Keratinocyte (primary cell): Measurements from ENCODE around the gene SPTLC3. TPM values are rescaled to one million over a fixed set of nuclear protein-coding genes. Genes with fewer than 3 reads are reported as not detected.

Experiments
- DNase-seq: peaks from one replicate; pipeline ENCODE4 v3.0.0-alpha.2; 2011; ENCODE audit warnings: low read depth, missing footprints, low spot score
- FAIRE-seq: peaks from 2 replicates; lab custom pipeline; 2011; peaks lifted over from hg19 to GRCh38; lab: Jason Lieb, UNC
- H2AFZ ChIP-seq: 2 replicates; pipeline ENCODE4 v1.6.0; 2012; ENCODE audit warnings: low read length, control low read depth, inconsistent platforms; ENCODE audit not compliant: control insufficient read depth
- H3K27ac ChIP-seq: 2 replicates; pipeline ENCODE4 v1.5.1; 2011; ENCODE audit warnings: low read length; ENCODE audit not compliant: control insufficient read depth, insufficient read depth
- H3K27me3 ChIP-seq: 3 replicates; pipeline ENCODE4 v1.6.0; 2011; ENCODE audit warnings: low read length; ENCODE audit not compliant: control insufficient read depth, insufficient read depth; ENCODE audit errors: extremely low read depth
- H3K36me3 ChIP-seq, 2 experiments: 2 replicates in 1 of 2; 3 replicates in 1 of 2; pipeline ENCODE4 v1.5.1; 2011; ENCODE audit warnings: low read length in 2 of 2, mild to moderate bottlenecking in 1 of 2; ENCODE audit not compliant: control insufficient read depth in 2 of 2, insufficient read depth in 2 of 2; ENCODE audit errors: extremely low read depth in 1 of 2
- H3K4me1 ChIP-seq: 3 replicates; pipeline ENCODE4 v1.5.1; 2011; ENCODE audit warnings: low read length; ENCODE audit not compliant: control insufficient read depth, insufficient read depth; ENCODE audit errors: extremely low read depth
- H3K4me2 ChIP-seq: 3 replicates; pipeline ENCODE4 v1.6.0; 2011; ENCODE audit warnings: low read depth, low read length; ENCODE audit not compliant: control insufficient read depth, insufficient read depth; ENCODE audit errors: extremely low read depth
- H3K4me3 ChIP-seq, 3 experiments: fragments of 200-600 bp in 1 of 3; sonication (generic) in 1 of 3; 2 replicates in 2 of 3; 3 replicates in 1 of 3; pipeline ENCODE4 v1.5.1; 2011 to 2016; ENCODE audit warnings: low read length in 3 of 3, mild to moderate bottlenecking in 3 of 3, control low read depth in 2 of 3, inconsistent platforms in 1 of 3, low read depth in 1 of 3, mixed read lengths in 1 of 3, mixed run types in 1 of 3, moderate library complexity in 1 of 3; ENCODE audit not compliant: control insufficient read depth in 2 of 3, insufficient read depth in 2 of 3; ENCODE audit errors: extremely low read depth in 1 of 3
- H3K79me2 ChIP-seq: 2 replicates; pipeline ENCODE4 v1.6.0; 2012; ENCODE audit warnings: low read length; ENCODE audit not compliant: control insufficient read depth, insufficient read depth
- H3K9ac ChIP-seq: 3 replicates; pipeline ENCODE4 v1.6.0; 2011; ENCODE audit warnings: low read length; ENCODE audit not compliant: control insufficient read depth, insufficient read depth; ENCODE audit errors: extremely low read depth
- H3K9me1 ChIP-seq: 3 replicates; pipeline ENCODE4 v1.6.0; 2011; ENCODE audit warnings: low read length; ENCODE audit not compliant: control insufficient read depth, insufficient read depth; ENCODE audit errors: extremely low read depth
- H3K9me3 ChIP-seq: 2 replicates; pipeline ENCODE4 v1.5.1; 2012; ENCODE audit warnings: low read depth, low read length; ENCODE audit not compliant: control insufficient read depth
- H4K20me1 ChIP-seq: 3 replicates; pipeline ENCODE4 v1.6.0; 2011; ENCODE audit warnings: low read length; ENCODE audit not compliant: control insufficient read depth, insufficient read depth; ENCODE audit errors: extremely low read depth
- CTCF ChIP-seq, 3 experiments: IDR thresholded peaks in 1 of 3; conservative IDR thresholded peaks in 1 of 3; optimal IDR thresholded peaks in 1 of 3; 2 replicates in 2 of 3; 3 replicates in 1 of 3; pipeline versions ENCODE3 to v1.5.1; 2011; ENCODE audit warnings: low read length in 3 of 3, mild to moderate bottlenecking in 3 of 3, moderate library complexity in 2 of 3, control low read depth in 1 of 3, inconsistent platforms in 1 of 3; ENCODE audit not compliant: insufficient read depth in 2 of 3; ENCODE audit errors: extremely low read depth in 1 of 3
- EZH2 ChIP-seq: IDR thresholded peaks from one replicate; pipeline ENCODE4 v1.6.1; 2012; ENCODE audit warnings: inconsistent platforms, mild to moderate bottlenecking, low read length, moderate library complexity
- dilution Hi-C: fragments of 300-500 bp; cut with MboI; formaldehyde crosslinking; loops from one replicate; pipeline ENCODE4 v1.7.0; 2020; ENCODE audit warnings: low sequenced_read_pairs; ENCODE audit not compliant: extremely low pct_ligation_motif_present
- polyA plus RNA-seq, 5 experiments: library from polyadenylated mRNA; depleted of rRNA in 3 of 5; stranded (reverse) in 3 of 5; stranded (forward) in 1 of 5; unstranded in 1 of 5; fragments of >200 nt; gene quantifications; 1 replicate in 1 of 5; 2 replicates in 3 of 5; 3 replicates in 1 of 5; pipeline versions ENCODE4 v1.2.1 to v1.2.3, GENCODE V29; 2011 to 2012; ENCODE audit warnings: missing spikeins in 2 of 5, low read depth in 1 of 5, low replicate concordance in 1 of 5

The SPTLC3 gene
- polyA plus RNA-seq, 1 donor (not counting 4 experiments of a cell fraction or from before 2014, with no cell fraction given): 11.4 TPM

DNA sequence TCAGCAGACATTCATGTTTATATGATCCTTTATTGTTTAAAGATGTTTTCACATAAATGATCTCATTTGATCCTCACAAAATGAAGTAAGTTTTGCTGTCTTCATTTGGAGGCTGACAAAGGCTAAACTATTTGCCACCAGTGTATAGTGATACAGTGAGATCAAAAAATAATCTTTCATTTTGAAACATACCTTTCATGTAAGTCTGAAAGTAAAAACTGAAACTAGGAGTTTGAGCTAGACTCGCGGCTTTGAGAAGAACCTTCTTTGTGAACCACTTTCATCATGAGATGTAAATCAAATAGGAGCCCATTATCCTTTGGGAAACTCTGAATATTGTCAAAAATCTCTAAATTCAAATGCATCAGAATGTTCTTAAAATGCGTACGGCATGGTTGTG is 40.3 kb upstream of the SPTLC3 start:
- dilution Hi-C loops: no loop called here
- no peaks in the 10 kb centered on the region for H3K27me3 ChIP-seq
- TF ChIP-seq CTCF (optimal IDR thresholded peaks at IDR 0.05 in 1 of 3, IDR thresholded peaks at IDR 0.05 in 1 of 3, conservative IDR thresholded peaks at IDR 0.05 in 1 of 3; ENCODE audit: extremely low read depth in 1 of 3, insufficient read depth in 2 of 3, low read length in 3 of 3) (no peak), EZH2 (no peak)
- H3K27ac ChIP-seq: no peak overlapping the region
- no peaks in the 10 kb centered on the region for H3K9me3 ChIP-seq
- peaks cover 14% of the 10 kb centered on the region for H3K4me1 ChIP-seq
- no peak overlapping the region for H3K4me3 ChIP-seq
- H3K79me2 ChIP-seq: no peaks in the 10 kb centered on the region
- no peak overlapping the region for H2AFZ ChIP-seq
- DNase-seq (no peak), FAIRE-seq (no peak)
- H3K9ac ChIP-seq: no peak overlapping the region
- no peaks in the 10 kb centered on the region for H4K20me1 ChIP-seq
- no peaks in the 10 kb centered on the region for H3K36me3 ChIP-seq
- no peak overlapping the region for H3K4me2 ChIP-seq
- no peaks in the 10 kb centered on the region for H3K9me1 ChIP-seq

DNA sequence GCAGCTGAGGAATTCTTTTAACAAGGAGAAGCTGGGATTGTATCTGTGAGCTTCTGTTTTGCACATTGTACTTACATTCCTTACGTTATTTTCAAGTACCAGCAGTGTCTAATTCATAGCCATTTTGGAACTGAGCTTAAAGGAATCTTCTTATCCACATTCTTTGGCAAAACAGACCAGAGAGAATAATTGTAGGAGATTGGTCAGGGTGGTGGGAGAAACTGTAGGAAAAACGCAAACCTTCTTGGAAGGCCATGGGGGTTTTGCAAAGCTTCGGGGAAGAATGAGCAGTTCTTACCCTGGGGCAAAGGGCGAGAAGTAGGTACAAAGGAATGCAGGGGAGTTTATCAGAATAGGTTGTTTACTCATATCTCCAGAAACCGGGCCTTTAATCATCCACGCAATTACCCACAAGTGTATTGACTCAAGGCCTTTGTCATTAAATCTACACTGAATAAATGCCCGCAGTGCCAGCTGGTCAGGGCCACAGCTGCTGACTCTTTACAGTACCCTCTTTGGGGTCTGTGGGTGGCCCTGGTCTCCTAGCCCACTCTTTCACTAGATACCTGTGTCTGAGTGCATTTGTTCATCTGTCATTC is 39.6 kb upstream of the SPTLC3 start:
- Histone ChIP-seq H3K4me1 (peaks cover 14% of the 10 kb centered on the region), H3K9me1 (no peaks in the 10 kb centered on the region), H3K79me2 (no peaks in the 10 kb centered on the region), H3K9ac (no peak overlapping the region), H3K4me3 (no peak overlapping the region), H2AFZ (no peak overlapping the region), H3K27me3 (no peaks in the 10 kb centered on the region), H3K4me2 (no peak overlapping the region), H3K36me3 (no peaks in the 10 kb centered on the region), H3K27ac (no peak overlapping the region), H4K20me1 (no peaks in the 10 kb centered on the region), H3K9me3 (no peaks in the 10 kb centered on the region)
- DNase-seq (no peak), FAIRE-seq (no peak)
- dilution Hi-C loops: no loop called here
- no peak for TF ChIP-seq EZH2
- no peak for TF ChIP-seq CTCF (optimal IDR thresholded peaks at IDR 0.05 in 1 of 3, IDR thresholded peaks at IDR 0.05 in 1 of 3, conservative IDR thresholded peaks at IDR 0.05 in 1 of 3; ENCODE audit: extremely low read depth in 1 of 3, insufficient read depth in 2 of 3, low read length in 3 of 3)
